OCI-LY7 (cell line): ENCODE measurements around the gene STYK1. TPM values are rescaled to one million over a fixed set of nuclear protein-coding genes. Genes with fewer than 3 reads are reported as not detected.
"Not testable (repeated sequence)": the region's sequence is repeated elsewhere in the genome, so short reads cannot be mapped to it uniquely, and the experiment has no call there.

Source experiments
- BruUV-seq: library from RNA; stranded (reverse); fragments of 400-500 nt; replicated peaks from 2 replicates; lab custom pipeline; 2021; lab: Mats Ljungman, UMichigan
- CTCF ChIA-PET: fragments of 300-600 bp; sonication (Branson Sonifier 250); formaldehyde crosslinking; loops from one replicate; lab custom pipeline; 2022; ENCODE audit warnings: antibody characterized with exemption; ENCODE audit not compliant: unreplicated experiment; lab: Charles Lee
- POLR2A ChIA-PET: fragments of 300-600 bp; sonication (Branson Sonifier 250); formaldehyde crosslinking; loops from one replicate; lab custom pipeline; 2022; ENCODE audit warnings: antibody characterized with exemption; lab: Charles Lee
- DNase-seq: peaks from one replicate; pipeline ENCODE4 v3.0.0-alpha.2; 2015; ENCODE audit warnings: low spot score
- H2AFZ ChIP-seq: fragments of 200-600 bp; sonication (generic), shearing (Covaris generic); 2 replicates; pipeline ENCODE4 v1.6.1; 2014; ENCODE audit warnings: mild to moderate bottlenecking, antibody characterized with exemption, low read length, moderate library complexity
- H3K27ac ChIP-seq: fragments of 200-600 bp; sonication (generic); 2 replicates; pipeline ENCODE4 v1.5.1; 2014; ENCODE audit warnings: mixed run types, low read depth, mild to moderate bottlenecking, moderate library complexity, low read length, inconsistent platforms; ENCODE audit not compliant: poor library complexity, severe bottlenecking
- H3K36me3 ChIP-seq: fragments of 200-600 bp; sonication (generic); 2 replicates; pipeline ENCODE4 v1.6.1; 2014; ENCODE audit warnings: mild to moderate bottlenecking, antibody characterized with exemption, low read length, moderate library complexity, mixed read lengths; ENCODE audit not compliant: insufficient read depth
- H3K4me1 ChIP-seq: fragments of 200-600 bp; sonication (generic); 2 replicates; pipeline ENCODE4 v1.5.1; 2014; ENCODE audit warnings: mild to moderate bottlenecking, low read length; ENCODE audit not compliant: insufficient read depth, poor library complexity, severe bottlenecking
- H3K4me2 ChIP-seq: fragments of 200-600 bp; sonication (generic); 2 replicates; pipeline ENCODE4 v1.6.1; 2014; ENCODE audit warnings: mild to moderate bottlenecking, low read length
- H3K4me3 ChIP-seq: fragments of 200-600 bp; sonication (generic); 2 replicates; pipeline ENCODE4 v1.5.1; 2014; ENCODE audit warnings: mild to moderate bottlenecking, low read depth, low read length; ENCODE audit not compliant: poor library complexity, severe bottlenecking
- H3K79me2 ChIP-seq: fragments of 200-600 bp; sonication (generic); 2 replicates; pipeline ENCODE4 v1.6.1; 2016; ENCODE audit warnings: low read depth, mild to moderate bottlenecking, low read length, moderate library complexity, mixed read lengths; ENCODE audit not compliant: insufficient read depth
- H3K9me2 ChIP-seq: fragments of 200-600 bp; sonication (generic); 2 replicates; pipeline ENCODE4 v1.6.1; 2016; ENCODE audit warnings: mild to moderate bottlenecking, low read length, mixed read lengths; ENCODE audit not compliant: insufficient read depth
- H3K9me3 ChIP-seq: fragments of 200-600 bp; sonication (generic); 2 replicates; pipeline ENCODE4 v1.6.1; 2014; ENCODE audit warnings: mild to moderate bottlenecking, mixed run types, low read length, mixed read lengths
- H4K20me1 ChIP-seq: fragments of 200-600 bp; sonication (generic); 2 replicates; pipeline ENCODE4 v1.6.1; 2014; ENCODE audit warnings: mild to moderate bottlenecking, antibody characterized with exemption, low read length, moderate library complexity, mixed read lengths; ENCODE audit not compliant: insufficient read depth
- CTCF ChIP-seq: fragments of 200-600 bp; sonication (generic); conservative IDR thresholded peaks from 2 replicates; pipeline ENCODE4 v1.5.1; 2014; ENCODE audit warnings: mild to moderate bottlenecking, antibody characterized with exemption, low read length, moderate library complexity, mixed read lengths
- EZH2phosphoT487 ChIP-seq: fragments of 200-600 bp; sonication (generic); IDR thresholded peaks from 2 replicates; pipeline ENCODE4 v1.6.1; 2018; ENCODE audit warnings: low read depth, borderline replicate concordance, mild to moderate bottlenecking, mixed run types, antibody characterized with exemption, low read length, moderate library complexity, mixed read lengths
- intact Hi-C: fragments of 100-400 bp; cut with micrococcal nuclease; formaldehyde crosslinking; loops from one replicate; pipeline ENCODE4 v1.10.0; 2022; ENCODE audit not compliant: unreplicated experiment
- total RNA-seq, 2 experiments: library from RNA; depleted of rRNA in 1 of 2; stranded (reverse); fragments of >200 nt in 1 of 2; shearing (Covaris generic) in 1 of 2; gene quantifications; 2 replicates each; pipeline ENCODE4 v1.2.3, GENCODE V29; 2014 to 2022

Gene STYK1
- total RNA-seq, 2 experiments from 2014 or later: not detected

- Histone ChIP-seq H3K4me2 (no peak overlapping the region), H3K9me3 (peaks cover 9% of the 10 kb centered on the region; the same call in 1 of the 2 replicates), H3K4me1 (no peaks in the 10 kb centered on the region), H4K20me1 (no peaks in the 10 kb centered on the region), H3K36me3 (peaks cover 63% of the 10 kb centered on the region), H3K27ac (no peak overlapping the region), H3K79me2 (no peaks in the 10 kb centered on the region), H2AFZ (no peak overlapping the region), H3K9me2 (no peaks in the 10 kb centered on the region), H3K4me3 (no peak overlapping the region)
- CTCF ChIA-PET: no interaction called here
- POLR2A ChIA-PET: interaction anchor here (0.7 kb wide), 1 partner anchor 315 kb away, joined by 5 read pairs; no protein-coding TSS in a partner anchor
- no TSS peak for BruUV-seq
- no peak for DNase-seq
- TF ChIP-seq EZH2phosphoT487 (no peak), CTCF (no peak)
- intact Hi-C loops: no loop called here
These were observed 89.4 kb downstream of the STYK1 start for GRCh38 chr12:10584415-10584814.

- BruUV-seq: no TSS peak
- peaks cover 9% of the 10 kb centered on the region; the same call in 1 of the 2 replicates for H3K9me3 ChIP-seq
- intact Hi-C loops: no loop called here
- ChIA-PET POLR2A (interaction anchor here (0.5 kb wide), 1 partner anchor 32 kb away, joined by 6 read pairs; no protein-coding TSS in a partner anchor), CTCF (no interaction called here)
- H3K4me2 ChIP-seq: no peak overlapping the region
- peaks cover 46% of the 10 kb centered on the region for H3K36me3 ChIP-seq
- DNase-seq: no peak
- no peaks in the 10 kb centered on the region for H3K9me2 ChIP-seq
- no peak overlapping the region for H2AFZ ChIP-seq
- H4K20me1 ChIP-seq: no peaks in the 10 kb centered on the region
- no peaks in the 10 kb centered on the region for H3K79me2 ChIP-seq
- no peak overlapping the region for H3K27ac ChIP-seq
- no peak for TF ChIP-seq EZH2phosphoT487
- TF ChIP-seq CTCF: no peak
- H3K4me3 ChIP-seq: no peak overlapping the region
- no peaks in the 10 kb centered on the region for H3K4me1 ChIP-seq
These were observed 91.1 kb downstream of the STYK1 start for GRCh38 chr12:10582704-10583103.

GRCh38 chr12:10582133-10582532 lies 91.7 kb downstream of the STYK1 start:
- peaks cover 42% of the 10 kb centered on the region for H3K36me3 ChIP-seq
- BruUV-seq, H4K20me1 ChIP-seq, H3K9me2 ChIP-seq, H3K4me3 ChIP-seq, H3K79me2 ChIP-seq, intact Hi-C loops, H2AFZ ChIP-seq, POLR2A ChIA-PET, H3K4me1 ChIP-seq, H3K27ac ChIP-seq, H3K4me2 ChIP-seq, H3K9me3 ChIP-seq, CTCF ChIA-PET, DNase-seq: not testable (repeated sequence)
